ENCODE data around the gene WLS.

DNA sequence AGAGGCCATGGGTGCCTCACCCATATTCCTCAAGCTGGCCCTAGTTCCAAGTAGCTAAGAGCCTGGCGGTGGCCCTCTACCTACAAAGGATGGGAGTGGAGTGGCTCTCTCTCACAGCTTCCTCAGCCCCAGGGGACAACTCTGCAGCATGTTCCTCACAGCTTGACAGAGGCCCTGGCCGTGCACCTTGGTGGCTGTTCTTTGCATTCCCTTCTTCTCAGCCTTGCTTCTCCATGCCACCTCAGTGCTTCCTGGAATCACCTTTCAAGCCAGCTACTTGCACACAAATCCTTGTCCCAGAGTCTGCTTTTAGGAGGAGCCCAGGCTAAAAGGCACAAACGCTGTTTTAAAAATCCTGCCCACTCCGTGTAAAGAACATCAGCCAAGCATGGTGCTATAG lies 112.9 kb downstream of the WLS start:
- TF ChIP-seq SUZ12 (IDR thresholded peaks at IDR 0.05), result no peak
- no peak for TF ChIP-seq FOXM1 (IDR thresholded peaks at IDR 0.05; ENCODE audit: borderline replicate concordance)
- TF ChIP-seq ZNF384 (IDR thresholded peaks at IDR 0.05), result no peak
- TF ChIP-seq SP1 (IDR thresholded peaks at IDR 0.05), result no peak
- TF ChIP-seq TARDBP (IDR thresholded peaks at IDR 0.05), result no peak
- TF ChIP-seq FOXA1 (IDR thresholded peaks at IDR 0.05), result no peak
- no peak for TF ChIP-seq L3MBTL2 (conservative IDR thresholded peaks at IDR 0.05)
- no peak for TF ChIP-seq BHLHE40 (IDR thresholded peaks at IDR 0.05; ENCODE audit: borderline replicate concordance)
- TF ChIP-seq ELF4 (IDR thresholded peaks at IDR 0.05), result no peak

All from HEK293T (cell line).